GM21619 (cell line): ENCODE data around the gene ATOSB.

Experiments used
- ATAC-seq: cut with Tn5 transposase; IDR thresholded peaks from one replicate; pipeline ENCODE4 v1.9.1; 2021; ENCODE audit not compliant: unreplicated experiment

The ATOSB gene

GRCh38 chr9:35054871-35055644 is 60.6 kb downstream of the ATOSB start:
- ATAC-seq, result no peak

GRCh38 chr9:35054185-35054835 is 61.4 kb downstream of the ATOSB start:
- ATAC-seq, result no peak
